ENCODE results near the gene PLEKHF1. TPM values are rescaled to one million over a fixed set of nuclear protein-coding genes. Genes with fewer than 3 reads are reported as not detected.

PLEKHF1 gene
- total RNA-seq, 4 donors from 2014 or later = 8.6 to 38.8 (median 14.2) TPM

DNA sequence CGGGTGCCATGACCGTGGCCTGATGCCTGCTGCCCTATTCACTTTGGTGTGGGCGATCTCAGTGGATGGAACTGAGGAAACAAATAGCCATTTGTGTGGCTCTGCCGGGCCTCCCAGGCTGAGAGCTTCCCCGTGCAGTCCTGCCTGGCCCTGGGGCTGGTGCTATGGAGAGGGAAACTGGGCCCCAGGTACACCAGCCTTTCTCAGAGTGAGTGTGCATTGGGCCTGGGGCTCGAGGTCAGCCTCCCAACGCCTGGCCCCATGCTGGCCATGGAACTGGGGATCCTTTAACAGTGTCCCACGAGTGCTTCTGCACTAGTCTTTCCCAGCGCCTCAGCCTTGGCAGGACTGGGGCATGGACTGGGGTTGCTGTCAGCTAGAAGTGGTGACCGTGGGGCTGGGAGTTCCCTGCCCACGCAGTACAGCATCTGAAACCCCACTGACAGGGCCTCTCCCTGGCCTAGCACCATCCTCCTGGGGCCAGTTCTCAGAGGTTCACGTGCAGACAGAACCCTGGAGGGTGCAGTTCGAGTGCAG is 10.5 kb downstream of the PLEKHF1 start:
- Histone ChIP-seq H3K4me1 (peaks cover 0 to 31% (median 14%) of the 10 kb centered on the region in 4 donors), H3K27ac (no peak overlapping the region), H3K36me3 (peaks cover 0 to 9% (median 0%) of the 10 kb centered on the region in 4 donors), H3K4me3 (no peak overlapping the region), H3K27me3 (no peaks in the 10 kb centered on the region), H3K9me3 (no peaks in the 10 kb centered on the region)
- TF ChIP-seq POLR2AphosphoS5 (IDR thresholded peaks at IDR 0.05) (no peak), POLR2A (IDR thresholded peaks at IDR 0.05) (no peak), EP300 (IDR thresholded peaks at IDR 0.05; ENCODE audit: low read depth) (no peak)
- TF ChIP-seq, protein P1, sequence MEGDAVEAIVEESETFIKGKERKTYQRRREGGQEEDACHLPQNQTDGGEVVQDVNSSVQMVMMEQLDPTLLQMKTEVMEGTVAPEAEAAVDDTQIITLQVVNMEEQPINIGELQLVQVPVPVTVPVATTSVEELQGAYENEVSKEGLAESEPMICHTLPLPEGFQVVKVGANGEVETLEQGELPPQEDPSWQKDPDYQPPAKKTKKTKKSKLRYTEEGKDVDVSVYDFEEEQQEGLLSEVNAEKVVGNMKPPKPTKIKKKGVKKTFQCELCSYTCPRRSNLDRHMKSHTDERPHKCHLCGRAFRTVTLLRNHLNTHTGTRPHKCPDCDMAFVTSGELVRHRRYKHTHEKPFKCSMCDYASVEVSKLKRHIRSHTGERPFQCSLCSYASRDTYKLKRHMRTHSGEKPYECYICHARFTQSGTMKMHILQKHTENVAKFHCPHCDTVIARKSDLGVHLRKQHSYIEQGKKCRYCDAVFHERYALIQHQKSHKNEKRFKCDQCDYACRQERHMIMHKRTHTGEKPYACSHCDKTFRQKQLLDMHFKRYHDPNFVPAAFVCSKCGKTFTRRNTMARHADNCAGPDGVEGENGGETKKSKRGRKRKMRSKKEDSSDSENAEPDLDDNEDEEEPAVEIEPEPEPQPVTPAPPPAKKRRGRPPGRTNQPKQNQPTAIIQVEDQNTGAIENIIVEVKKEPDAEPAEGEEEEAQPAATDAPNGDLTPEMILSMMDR (IDR thresholded peaks at IDR 0.05) = no peak
- in situ Hi-C loops (cut with MboI; ENCODE audit: low pct_ligation_motif_present in 1 of 4, low pct_unique_long_range_greater_than_20kb in 1 of 4, low sequenced_read_pairs in 3 of 4) = no loop called here
- 74 to 100% methylated on average over 2 to 9 of the region's 13 CpGs for WGBS, 2 donors (ENCODE audit: low coverage in 1 of 2)
- DNase-seq = no peak
- intact Hi-C loops (cut with DNase I; ENCODE audit: low total_unique reads) = no loop called here

DNA sequence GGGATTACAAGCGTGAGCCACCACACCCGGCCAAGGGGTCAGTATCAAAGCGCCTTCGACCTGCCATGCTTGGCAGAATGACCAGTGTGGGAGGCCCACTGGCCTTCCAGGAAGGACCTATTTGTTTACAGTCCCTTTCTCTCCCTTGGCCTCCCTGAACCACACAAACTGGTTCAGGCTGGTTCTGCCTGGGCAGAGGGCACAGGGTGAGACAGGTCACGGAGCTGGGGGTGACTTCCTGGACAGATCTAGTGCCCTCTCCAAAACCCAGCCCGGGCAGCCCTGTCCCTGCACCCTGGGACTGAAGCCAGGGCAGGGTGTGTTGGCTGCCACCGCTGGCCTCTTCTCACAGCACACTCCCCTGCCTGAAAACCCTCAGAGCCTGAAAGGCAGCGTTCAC is 11.3 kb downstream of the PLEKHF1 start:
- no peak overlapping the region for H3K4me3 ChIP-seq
- WGBS, 2 donors (ENCODE audit: low coverage in 1 of 2) = 52% methylated on average over 7 of the region's 8 CpGs; no CpG with 5 or more reads in 1 of the 2 donors
- TF ChIP-seq, protein P1 (IDR thresholded peaks at IDR 0.05) = no peak
- TF ChIP-seq POLR2AphosphoS5 (IDR thresholded peaks at IDR 0.05) = no peak
- intact Hi-C loops (cut with DNase I; ENCODE audit: low total_unique reads) = no loop called here
- H3K9me3 ChIP-seq = no peaks in the 10 kb centered on the region
- peaks cover 0 to 40% (median 12%) of the 10 kb centered on the region in 4 donors for H3K4me1 ChIP-seq
- peak overlapping the region in 1 of 4 donors; percentile 34 for H3K27ac ChIP-seq
- in situ Hi-C loops (cut with MboI; ENCODE audit: low pct_ligation_motif_present in 1 of 4, low pct_unique_long_range_greater_than_20kb in 1 of 4, low sequenced_read_pairs in 3 of 4) = no loop called here
- no peak for DNase-seq
- peaks cover 0 to 9% (median 0%) of the 10 kb centered on the region in 4 donors for H3K36me3 ChIP-seq
- H3K27me3 ChIP-seq = no peaks in the 10 kb centered on the region

DNA sequence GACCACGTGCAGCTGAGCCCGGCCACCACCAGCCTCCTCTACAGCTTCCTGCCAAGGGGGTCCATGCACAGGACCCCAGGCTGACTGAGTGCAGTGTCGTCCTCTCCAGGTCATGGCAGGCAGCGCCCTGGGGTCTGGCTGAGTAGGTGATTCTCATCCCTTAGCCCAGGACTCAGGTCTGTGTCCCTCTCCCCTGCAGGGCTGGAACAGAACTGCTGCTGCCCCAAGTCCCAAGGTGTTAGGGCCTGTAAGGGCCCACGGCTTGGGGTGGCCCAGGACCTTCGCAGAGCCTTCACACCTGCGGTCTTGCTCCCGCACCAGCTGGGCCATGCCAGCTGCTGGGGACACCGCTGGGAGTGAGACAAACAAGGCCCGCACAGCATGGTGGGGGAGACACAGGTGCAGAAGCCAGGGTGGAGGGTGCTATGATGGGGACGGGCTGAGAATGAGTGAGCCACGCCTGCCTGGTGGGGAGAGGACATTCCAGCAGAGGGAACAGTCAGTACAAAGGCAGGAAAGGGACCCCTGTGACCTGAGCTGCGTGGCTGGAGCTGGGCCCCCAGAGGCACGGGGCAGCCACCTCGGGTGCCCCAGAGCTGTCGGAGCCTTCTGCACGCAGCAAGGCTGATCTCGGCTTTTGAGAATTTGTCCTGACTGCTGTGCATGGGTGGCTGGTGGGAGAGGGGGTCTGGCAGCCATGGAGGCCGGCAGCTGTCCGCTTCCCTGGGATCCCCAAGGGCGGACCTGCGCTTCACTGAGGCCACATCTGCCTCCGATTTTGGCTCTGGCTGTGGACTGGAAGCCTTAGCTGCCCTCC is 11.9 kb downstream of the PLEKHF1 start:
- Histone ChIP-seq H3K4me1 (peaks cover 0 to 46% (median 10%) of the 10 kb centered on the region in 4 donors), H3K27ac (peak overlapping the region in 1 of 4 donors; percentile 55), H3K4me3 (no peak overlapping the region), H3K9me3 (no peaks in the 10 kb centered on the region), H3K27me3 (no peaks in the 10 kb centered on the region), H3K36me3 (peaks cover 0 to 9% (median 0%) of the 10 kb centered on the region in 4 donors)
- WGBS, 2 donors (ENCODE audit: low coverage in 1 of 2) = 89 to 100% methylated on average over 1 to 22 of the region's 23 CpGs
- no peak for DNase-seq
- in situ Hi-C loops (cut with MboI; ENCODE audit: low pct_ligation_motif_present in 1 of 4, low pct_unique_long_range_greater_than_20kb in 1 of 4, low sequenced_read_pairs in 3 of 4) = no loop called here
- intact Hi-C loops (cut with DNase I; ENCODE audit: low total_unique reads) = no loop called here
- TF ChIP-seq POLR2A (IDR thresholded peaks at IDR 0.05) = no peak
- TF ChIP-seq POLR2AphosphoS5 (IDR thresholded peaks at IDR 0.05) = no peak
- no peak for TF ChIP-seq EP300 (IDR thresholded peaks at IDR 0.05; ENCODE audit: low read depth)
- TF ChIP-seq, protein P1 (IDR thresholded peaks at IDR 0.05) = no peak

DNA sequence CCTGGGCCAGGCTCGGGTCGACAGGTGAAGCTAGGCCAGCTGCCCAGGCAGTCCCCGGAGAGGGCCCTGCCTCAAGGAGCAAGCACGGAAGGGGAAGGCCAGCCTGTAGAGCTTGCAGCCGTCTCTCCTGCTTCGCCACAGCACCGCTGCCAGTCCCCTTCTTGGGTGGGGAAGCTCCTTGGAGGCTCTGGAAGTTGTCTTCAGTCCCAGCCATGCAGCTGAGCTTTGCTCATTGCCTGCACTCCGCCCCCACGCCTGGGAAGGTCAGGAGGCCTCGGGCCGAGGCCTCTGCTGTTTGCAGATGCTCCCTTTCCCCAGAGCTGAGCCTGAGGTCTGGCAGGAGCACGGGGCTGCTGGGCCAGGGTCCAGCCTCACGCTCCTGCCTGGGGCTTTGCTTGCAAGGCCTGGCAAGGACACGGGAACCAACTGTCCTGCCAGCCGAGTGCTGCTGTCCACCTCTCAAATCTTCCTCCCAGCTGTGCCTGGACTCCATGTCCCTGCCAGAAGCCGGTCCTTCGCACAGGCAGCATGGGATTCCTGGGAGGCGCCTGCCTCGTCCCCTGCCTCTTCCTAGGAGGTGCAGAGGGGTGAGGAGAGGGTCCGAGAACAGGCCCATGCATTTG is 13.3 kb downstream of the PLEKHF1 start:
- in situ Hi-C loops (cut with MboI; ENCODE audit: low pct_ligation_motif_present in 1 of 4, low pct_unique_long_range_greater_than_20kb in 1 of 4, low sequenced_read_pairs in 3 of 4) = no loop called here
- Histone ChIP-seq H3K4me1 (peaks cover 0 to 46% (median 10%) of the 10 kb centered on the region in 4 donors), H3K36me3 (peaks cover 0 to 9% (median 0%) of the 10 kb centered on the region in 4 donors), H3K9me3 (no peaks in the 10 kb centered on the region), H3K27ac (peak overlapping the region in 3 of 4 donors; percentile 27 to 55 (median 45)), H3K4me3 (no peak overlapping the region), H3K27me3 (no peaks in the 10 kb centered on the region)
- TF ChIP-seq POLR2AphosphoS5 (IDR thresholded peaks at IDR 0.05) (peak in 1 of 3 donors; percentile 18), POLR2A (IDR thresholded peaks at IDR 0.05) (no peak)
- WGBS, 2 donors (ENCODE audit: low coverage in 1 of 2) = 79% methylated on average over 20 of the region's 20 CpGs; no CpG with 5 or more reads in 1 of the 2 donors
- DNase-seq = peak; percentile 28
- intact Hi-C loops (cut with DNase I; ENCODE audit: low total_unique reads) = no loop called here
